Esophagus squamous epithelium (tissue), 4 donors: Measurements from ENCODE around the gene SNX9.

Experiments
- CTCF ChIP-seq, 6 experiments: fragments of 450-650 bp in 4 of 6; fragments of 200-600 bp in 2 of 6; sonication (generic) in 2 of 6; IDR thresholded peaks; one replicate each; pipeline ENCODE4 v1.5.1; 2016 to 2019; ENCODE audit warnings: antibody characterized with exemption in 6 of 6, mild to moderate bottlenecking in 4 of 6, moderate library complexity in 4 of 6
- POLR2A ChIP-seq, 4 donors: fragments of 450-650 bp; IDR thresholded peaks; one replicate each; pipeline ENCODE4 v1.6.1; 2017; ENCODE audit warnings: antibody characterized with exemption in 4 of 4, mild to moderate bottlenecking in 4 of 4, moderate library complexity in 3 of 4

DNA sequence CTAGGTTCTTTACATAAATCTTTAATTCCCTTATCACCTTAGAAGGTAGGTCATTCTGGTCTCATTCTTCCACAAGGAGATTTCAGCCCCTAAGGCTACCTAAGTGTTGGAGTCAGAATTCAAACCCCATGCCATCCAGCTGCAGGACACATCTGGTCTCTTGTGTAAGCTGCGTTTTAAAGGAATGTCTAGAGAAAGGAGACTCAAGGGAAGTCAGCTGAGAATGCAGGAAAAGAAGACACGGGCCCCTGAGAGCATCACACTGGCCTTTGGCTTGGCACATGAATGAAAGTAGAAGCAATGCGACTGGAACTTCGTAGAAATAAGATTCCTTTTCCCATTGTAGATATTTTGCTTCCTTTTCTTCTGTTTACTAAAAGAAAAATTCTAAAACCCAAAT, 82.0 kb downstream of the SNX9 start:
- TF ChIP-seq CTCF (IDR thresholded peaks at IDR 0.05) = no peak
- no peak for TF ChIP-seq POLR2A (IDR thresholded peaks at IDR 0.05)
